K562 treated with DMSO at 1 percent for 4 hours (cell line): ENCODE measurements around the gene RNF113A. TPM values are rescaled to one million over a fixed set of nuclear protein-coding genes. Genes with fewer than 3 reads are reported as not detected.

ENCODE experiments used
- total RNA-seq: library from RNA; unstranded; fragments of 300-600 nt; gene quantifications from 2 replicates; pipeline ENCODE4 v1.2.3, GENCODE V29; 2022; ENCODE audit not compliant: insufficient read depth

The RNF113A gene
- 44.0 and 56.1 TPM in 2 replicates for total RNA-seq

DNA sequence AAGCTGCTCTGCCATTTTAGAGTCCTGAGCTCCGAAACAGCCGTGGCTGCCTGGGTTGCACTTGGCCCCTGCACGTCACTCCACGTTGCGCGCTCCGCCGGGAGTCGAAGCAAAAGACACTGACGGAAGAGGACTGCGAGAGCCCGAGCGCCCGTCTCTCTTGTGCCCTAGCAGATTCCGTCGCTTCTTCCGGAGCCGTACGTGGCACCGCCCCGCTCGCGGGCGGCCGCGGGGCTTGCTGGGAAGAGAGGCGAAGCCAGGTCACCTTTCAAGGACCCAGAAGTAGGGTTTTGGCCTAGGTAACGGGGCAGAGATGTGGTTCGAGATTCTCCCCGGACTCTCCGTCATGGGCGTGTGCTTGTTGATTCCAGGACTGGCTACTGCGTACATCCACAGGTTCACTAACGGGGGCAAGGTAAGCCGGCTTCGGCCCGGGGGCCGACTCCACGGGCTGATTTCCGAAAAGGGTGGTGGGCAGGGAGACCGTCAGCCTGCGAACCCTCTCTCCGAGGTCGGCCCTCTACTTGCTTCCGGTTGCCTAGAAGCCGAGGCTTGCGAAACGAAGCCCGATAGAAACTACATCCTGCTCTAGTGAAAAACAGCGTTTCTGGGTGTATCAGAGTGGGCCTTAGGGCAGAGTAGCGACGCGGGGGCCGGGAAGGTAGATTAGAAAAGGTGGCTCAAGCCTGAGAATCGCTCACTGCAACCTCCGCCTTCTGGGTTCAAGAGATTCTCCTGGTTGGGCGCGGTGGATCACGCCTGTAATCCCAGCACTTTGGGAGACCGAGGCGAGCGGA is at the start of gene RNF113A, which contains the start of gene NDUFA1:
Gene RNF113A, minus strand, starts transcription at position 135 of the 797 bp plus-strand sequence. Its CDS starts 120 bp downstream, at position 15.
Gene NDUFA1, plus strand, starts transcription at position 234 of the 797 bp plus-strand sequence. Its CDS starts 80 bp downstream, at position 314.

DNA sequence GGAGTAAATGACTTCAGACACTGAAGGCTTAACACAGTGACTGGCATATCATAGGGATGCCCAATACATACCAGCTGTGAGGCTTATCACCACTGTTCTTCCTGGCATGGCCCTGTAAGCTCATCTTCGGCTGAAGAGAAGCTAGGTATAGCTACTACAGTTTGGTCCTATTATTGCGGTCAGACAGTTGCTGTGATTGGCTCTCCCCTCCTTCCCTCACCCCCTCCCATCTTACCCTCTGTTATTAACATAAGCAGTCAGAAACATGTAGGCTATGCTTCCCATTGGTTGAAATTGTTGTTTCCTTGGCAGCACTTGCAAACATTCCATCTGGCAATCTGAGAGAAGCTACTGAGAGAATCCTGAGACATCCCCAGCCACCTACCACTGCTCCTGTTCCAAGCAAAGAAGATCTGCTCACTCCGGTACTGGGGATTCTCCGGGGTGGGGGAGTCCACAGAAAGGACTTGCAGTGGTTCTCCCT is 24.4 kb upstream of the RNF113A start, which contains the start of gene AKAP14:
Gene AKAP14, plus strand, starts transcription at position 51 of the 484 bp plus-strand sequence. CDS start 7,331 bp downstream, outside the sequence.

DNA sequence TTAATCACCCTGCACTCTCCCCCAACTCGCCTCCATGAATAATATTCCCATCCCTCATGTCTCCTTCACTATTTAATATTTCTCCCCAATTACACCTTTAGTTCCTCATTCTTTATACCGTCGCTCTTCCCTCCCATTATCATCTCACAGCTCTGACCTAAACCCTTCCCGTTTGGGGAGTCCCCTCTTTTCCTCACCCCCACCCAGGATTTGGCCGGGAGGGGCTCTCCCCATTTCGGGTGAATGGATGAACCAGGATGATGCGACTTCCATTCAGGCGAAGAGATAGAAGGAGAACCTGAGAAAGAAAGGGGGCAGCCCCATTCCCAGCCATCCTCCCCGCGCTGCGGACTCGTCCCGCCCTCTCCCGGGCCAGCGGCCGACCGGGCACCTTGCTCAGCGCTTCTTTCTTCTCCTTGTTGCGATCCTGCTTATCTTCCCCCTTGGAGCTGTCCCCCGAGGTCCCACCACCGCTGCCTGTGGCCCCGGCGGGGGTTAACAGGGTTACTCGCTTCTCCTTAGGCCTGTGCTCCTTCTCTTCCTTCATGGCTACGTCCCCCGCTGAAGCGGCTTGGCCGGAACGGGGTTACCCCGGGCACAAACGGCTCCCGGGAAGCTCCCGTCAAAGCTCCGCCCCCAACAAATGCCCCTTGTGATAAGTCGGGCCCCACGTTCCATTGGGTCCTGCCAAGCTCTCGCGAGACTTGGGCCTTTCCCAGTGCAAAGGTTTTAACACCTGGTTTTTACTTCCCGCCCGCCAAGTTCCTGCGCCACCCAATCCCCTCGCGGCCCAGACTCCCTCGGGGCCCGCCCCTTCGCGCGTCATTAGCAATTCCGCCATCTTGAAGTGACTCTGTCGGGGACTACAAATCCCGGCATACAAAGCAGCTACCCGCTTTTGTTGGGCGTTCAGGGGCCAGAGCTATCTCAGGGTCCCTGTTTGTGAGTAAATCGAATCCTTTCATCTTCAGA is 18.9 kb downstream of the RNF113A start, which contains the start of gene UPF3B:
Gene UPF3B, minus strand, starts transcription at position 582 of the 972 bp plus-strand sequence. Its CDS starts 35 bp downstream, at position 547.

Other genes with a start within 250 kb of the RNF113A start
- gene SEPTIN6, start 178.6 kb downstream of the RNF113A start, total RNA-seq = 48.4 and 52.1 TPM in 2 replicates
- gene SOWAHD, start 113.1 kb downstream of the RNF113A start, total RNA-seq = not detected in 2 replicates
- gene RPL39, start 80.1 kb downstream of the RNF113A start, total RNA-seq = 4,598 and 4,684 TPM in 2 replicates
- 26.7 and 29.2 TPM in 2 replicates for gene UPF3B, start 18.8 kb downstream of the RNF113A start, total RNA-seq
- 88.5 and 96.3 TPM in 2 replicates for gene NDUFA1, start 99 bp upstream of the RNF113A start, total RNA-seq
- not detected in 2 replicates for gene AKAP14, start 24.2 kb upstream of the RNF113A start, total RNA-seq
- 7.4 and 9.1 TPM in 2 replicates for gene NKAP, start 72.0 kb upstream of the RNF113A start, total RNA-seq
- 5.6 and 6.5 TPM in 2 replicates for gene RHOXF2B, start 206.0 kb upstream of the RNF113A start, total RNA-seq
- gene RHOXF1, start 244.2 kb upstream of the RNF113A start, total RNA-seq = not detected in 2 replicates